Stimulated activated CD4-positive, alpha-beta T cell treated with anti-CD3 and anti-CD28 coated beads, Interleukin-4, amount 100 ng/mL, for 48 hours (primary cell): ENCODE data around the gene PTCD1.
"Not testable (repeated sequence)": the region's sequence is repeated elsewhere in the genome, so short reads cannot be mapped to it uniquely, and the experiment has no call there.

Experiments used
- DNase-seq, 2 donors: peaks; one replicate each; pipeline ENCODE4 v3.0.0-alpha.2; 2020; ENCODE audit warnings: low read depth in 2 of 2

The PTCD1 gene

GRCh38 chr7:99451936-99452335 is 13.3 kb upstream of the PTCD1 start:
- DNase-seq = no peak

DNA sequence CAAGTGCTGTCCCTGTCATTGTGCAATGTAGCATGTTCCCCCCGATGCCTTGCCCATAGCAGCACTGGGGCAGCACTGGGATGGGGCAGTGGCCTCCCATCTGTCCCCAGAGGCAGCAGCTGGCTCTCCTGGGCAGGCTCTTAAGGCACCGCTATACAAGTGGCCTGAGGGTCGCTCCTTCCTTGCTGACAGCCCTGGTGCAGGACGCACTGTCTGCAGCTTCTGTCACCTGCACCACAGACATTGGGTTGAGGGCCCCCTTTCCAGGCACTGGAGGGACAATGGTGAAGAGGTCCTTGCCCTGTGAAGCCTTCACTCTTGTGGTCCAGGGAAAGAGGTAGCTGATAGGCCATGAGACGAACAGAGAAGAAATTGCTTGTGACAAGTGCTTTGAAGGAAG is 10.7 kb upstream of the PTCD1 start:
- no peak for DNase-seq

GRCh38 chr7:99448855-99449254 is 10.3 kb upstream of the PTCD1 start:
- no peak for DNase-seq

- no peak for DNase-seq
Observed at GRCh38 chr7:99447943-99448342, 9.3 kb upstream of the PTCD1 start.

- DNase-seq = no peak
Observed at GRCh38 chr7:99446096-99446495, 7.5 kb upstream of the PTCD1 start.

GRCh38 chr7:99440195-99440594 is 1.6 kb upstream of the PTCD1 start:
- DNase-seq = no peak

DNA sequence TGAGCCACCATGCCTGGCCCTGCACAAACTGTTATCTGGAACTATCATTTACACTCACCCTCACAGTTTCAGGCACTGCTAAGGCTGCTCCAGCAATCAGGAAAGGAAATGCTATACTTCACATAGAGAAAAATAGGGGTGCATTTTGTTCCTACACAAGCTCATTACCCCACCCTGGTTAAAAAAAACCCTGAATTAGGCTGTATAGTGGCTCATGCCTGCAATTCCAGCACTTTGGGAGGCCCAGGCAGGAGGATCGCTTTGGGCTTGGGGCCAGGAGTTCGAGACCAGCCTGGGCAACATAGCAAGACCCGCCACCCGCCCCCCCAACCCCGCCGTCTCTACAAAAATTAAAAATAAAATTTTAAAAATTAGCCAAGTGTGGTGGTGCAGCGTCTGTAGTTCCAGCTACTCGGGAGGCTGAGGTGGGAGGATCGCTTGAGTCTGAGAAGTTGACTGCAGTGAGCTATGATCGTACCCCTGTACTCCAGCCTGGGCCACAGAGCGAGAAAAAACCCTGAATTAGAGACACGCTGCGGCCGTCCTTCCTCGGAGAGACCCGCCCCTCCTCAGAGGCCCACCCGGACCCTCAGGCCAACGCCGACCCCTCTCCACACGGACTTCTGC is 539 bp downstream of the PTCD1 start:
- no peak for DNase-seq

DNA sequence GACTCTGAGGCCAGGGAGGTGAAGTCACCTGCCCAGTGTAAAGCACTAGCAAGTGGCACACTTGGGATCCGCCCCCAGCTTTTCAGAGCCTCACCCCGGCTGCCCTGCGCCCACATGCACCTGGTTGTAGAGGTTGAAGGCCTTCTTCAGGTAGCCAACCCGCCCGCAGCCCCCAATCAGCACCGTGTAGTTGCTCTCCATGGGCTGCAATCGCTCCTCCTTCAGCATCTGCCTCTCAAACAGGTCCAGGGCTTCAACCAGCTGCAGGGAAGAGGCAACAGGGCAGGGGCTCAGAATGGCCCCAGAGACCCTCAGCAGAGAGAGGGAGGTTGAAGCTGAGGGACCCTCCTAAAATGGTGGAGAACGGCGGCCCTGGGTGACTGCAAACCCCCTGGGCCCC is 5.4 kb downstream of the PTCD1 start:
- DNase-seq = no peak

DNA sequence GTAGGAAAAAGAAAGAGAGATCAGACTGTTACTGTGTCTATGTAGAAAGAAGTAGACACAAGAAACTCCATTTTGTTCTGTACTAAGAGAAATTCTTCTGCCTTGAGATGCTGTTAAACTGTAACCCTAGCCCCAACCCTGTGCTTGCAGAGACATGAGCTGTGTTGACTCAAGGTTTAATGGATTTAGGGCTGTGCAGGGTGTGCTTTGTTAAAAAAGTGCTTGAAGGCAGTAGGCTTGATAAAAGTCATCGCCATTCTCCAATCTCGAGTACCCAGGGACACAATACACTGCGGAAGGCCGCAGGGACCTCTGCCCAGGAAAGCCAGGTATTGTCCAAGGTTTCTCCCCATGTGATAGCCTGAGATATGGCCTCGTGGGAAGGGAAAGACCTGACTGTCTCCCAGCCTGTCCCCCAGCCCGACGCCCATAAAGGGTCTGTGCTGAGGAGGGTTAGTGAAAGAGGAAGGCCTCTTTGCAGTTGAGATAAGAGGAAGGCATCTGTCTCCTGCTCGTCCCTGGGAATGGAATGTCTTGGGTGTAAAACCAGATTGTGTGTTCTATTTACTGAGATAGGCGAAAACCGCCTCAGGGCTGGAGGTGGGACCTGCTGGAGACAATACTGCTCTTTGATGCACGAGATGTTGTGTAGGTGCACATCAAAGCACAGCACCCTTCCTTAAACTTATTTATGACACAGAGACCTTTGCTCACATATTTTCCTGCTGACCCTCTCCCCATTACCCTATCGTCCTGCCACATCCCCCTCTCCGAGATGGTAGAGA is 6.7 kb downstream of the PTCD1 start:
- DNase-seq = not testable (repeated sequence)

- no peak for DNase-seq
Observed at GRCh38 chr7:99429756-99430155, 8.8 kb downstream of the PTCD1 start.

GRCh38 chr7:99428972-99429566 is 9.5 kb downstream of the PTCD1 start:
- DNase-seq = no peak

- DNase-seq = no peak
Observed at GRCh38 chr7:99424932-99425730, 13.5 kb downstream of the PTCD1 start.

DNA sequence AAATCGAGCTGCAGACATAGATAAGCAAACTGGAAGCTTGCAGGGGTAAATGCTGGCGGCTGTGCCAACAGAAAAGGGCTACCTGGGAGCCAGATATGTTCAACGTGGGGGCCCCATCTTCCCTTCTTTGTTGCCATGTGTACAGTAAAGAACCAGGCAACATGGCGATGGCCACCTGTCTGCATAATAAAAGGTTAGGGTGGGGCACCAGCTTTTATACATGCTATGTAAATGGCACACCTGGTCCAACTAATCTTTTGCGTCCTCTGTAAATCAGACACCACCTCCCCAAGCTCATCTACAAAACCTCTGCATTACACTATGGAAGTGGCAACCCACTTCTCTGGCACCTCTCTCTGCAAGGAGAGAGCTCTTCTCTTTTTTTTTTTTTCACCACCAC is 16.0 kb downstream of the PTCD1 start:
- DNase-seq = no peak

DNA sequence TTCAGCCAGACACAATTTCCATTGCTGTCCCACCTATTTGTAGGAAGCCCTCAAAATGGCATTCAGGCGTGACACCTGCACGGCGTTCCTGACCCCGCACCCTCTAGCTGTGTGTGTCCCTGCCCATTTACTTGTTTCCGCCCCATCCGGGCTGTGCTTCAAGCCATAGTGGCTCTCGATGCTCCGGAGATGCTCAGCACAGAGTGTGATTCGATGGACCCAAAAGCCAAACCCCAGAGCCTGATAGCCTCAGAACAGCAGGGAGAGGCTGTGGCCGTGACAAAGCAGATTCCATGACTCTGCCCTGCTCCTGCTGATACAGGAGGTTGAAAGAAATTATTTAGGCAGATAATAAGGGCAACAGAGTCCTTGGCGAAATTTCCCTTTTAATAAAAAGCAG is 16.4 kb downstream of the PTCD1 start:
- DNase-seq = no peak

GRCh38 chr7:99420986-99421385 is 17.6 kb downstream of the PTCD1 start:
- DNase-seq = no peak

DNA sequence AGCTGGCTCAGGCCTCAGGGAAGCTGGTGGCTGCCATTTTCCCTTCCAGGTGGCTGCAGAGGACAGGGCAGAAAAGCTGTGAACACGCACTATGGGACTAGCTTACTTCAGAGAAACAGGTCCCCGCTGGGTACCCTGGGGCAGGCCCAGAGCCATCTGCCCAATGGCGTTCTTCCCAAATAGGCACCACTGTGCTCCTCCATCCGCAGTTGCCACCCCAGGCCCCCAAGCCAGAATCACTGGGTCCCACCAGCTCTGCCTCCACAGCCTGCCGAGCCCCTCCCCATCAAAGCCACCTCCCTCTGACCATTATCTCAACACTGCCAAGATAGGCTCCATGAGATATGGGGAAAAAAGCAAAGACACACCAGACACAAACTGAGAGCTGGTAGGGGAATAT is 18.4 kb downstream of the PTCD1 start:
- DNase-seq = no peak

- DNase-seq = no peak
Observed at GRCh38 chr7:99419323-99420021, 19.1 kb downstream of the PTCD1 start.

- DNase-seq = no peak
Observed at GRCh38 chr7:99418260-99418659, 20.3 kb downstream of the PTCD1 start.

GRCh38 chr7:99415513-99416127 is 23.0 kb downstream of the PTCD1 start:
- not testable (repeated sequence) for DNase-seq

DNA sequence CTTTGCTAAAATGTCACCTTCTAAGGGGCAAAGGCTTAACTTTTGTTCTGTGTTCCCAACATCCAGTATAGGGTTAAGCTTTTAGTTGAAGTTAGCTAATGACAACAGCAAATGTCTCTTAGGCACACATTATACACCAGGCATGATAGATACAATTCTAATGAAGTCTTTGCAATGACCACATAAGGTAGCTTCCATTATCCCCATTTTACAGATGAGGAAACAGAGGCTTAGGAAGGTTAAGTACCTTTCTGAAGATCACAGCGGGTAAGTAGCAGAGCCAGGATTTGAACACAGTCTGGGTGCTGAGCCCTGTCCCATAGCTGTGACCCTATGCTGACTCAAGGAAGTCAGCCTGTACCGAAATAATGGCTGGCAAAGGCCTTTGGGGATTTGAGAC is 28.0 kb downstream of the PTCD1 start:
- no peak for DNase-seq

- DNase-seq = no peak
Observed at GRCh38 chr7:99409806-99410205, 28.8 kb downstream of the PTCD1 start.
